HG03565 (cell line): Measurements from ENCODE around the gene NOC4L.
"Not testable (repeated sequence)": the region's sequence is repeated elsewhere in the genome, so short reads cannot be mapped to it uniquely, and the experiment has no call there.

ENCODE experiments used
- ATAC-seq: cut with Tn5 transposase; IDR thresholded peaks from one replicate; pipeline ENCODE4 v1.9.1; 2021; ENCODE audit warnings: mild to moderate bottlenecking, moderate library complexity; ENCODE audit not compliant: unreplicated experiment

The NOC4L gene

DNA sequence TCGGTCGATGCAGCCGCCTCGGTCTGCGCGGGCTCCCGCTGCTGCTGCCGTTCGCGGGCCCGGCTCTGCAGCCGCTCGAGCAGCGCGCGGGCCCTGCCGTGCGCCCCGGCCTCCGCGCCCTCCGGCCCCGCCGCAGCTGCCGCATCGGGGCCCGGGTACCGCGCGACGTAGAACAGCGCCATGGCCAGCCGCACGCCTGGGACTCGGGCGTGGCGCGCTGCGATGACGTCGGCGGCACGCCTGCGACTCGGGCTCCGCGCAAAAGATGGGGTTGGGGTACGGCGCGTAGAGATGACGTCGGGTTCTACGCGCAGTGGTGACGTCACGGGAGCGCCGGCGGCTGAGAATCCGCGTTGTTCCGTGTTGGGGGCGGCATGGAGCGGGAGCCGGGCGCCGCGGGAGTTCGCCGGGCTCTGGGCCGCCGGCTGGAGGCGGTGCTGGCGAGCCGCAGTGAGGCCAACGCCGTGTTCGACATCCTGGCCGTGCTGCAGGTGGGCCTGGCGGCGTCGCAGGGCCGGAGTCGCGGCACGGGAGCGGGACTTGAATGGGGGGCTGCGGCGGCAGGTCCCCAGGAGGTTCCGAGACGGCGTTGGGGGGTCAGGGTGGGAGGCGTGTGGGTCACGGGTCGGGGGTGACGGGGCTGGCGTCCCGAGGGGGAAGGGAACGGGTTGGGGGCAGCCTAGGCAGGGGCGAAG lies at the start of gene NOC4L, which contains the start of gene DDX51:
TSS of gene NOC4L (plus strand) at position 343 of the 695 bp plus-strand sequence. CDS start at position 375, 32 bp downstream.
TSS of gene DDX51 (minus strand) at position 205 of the 695 bp plus-strand sequence. CDS start at position 182, 23 bp downstream.
- ATAC-seq, result peak; percentile 88

DNA sequence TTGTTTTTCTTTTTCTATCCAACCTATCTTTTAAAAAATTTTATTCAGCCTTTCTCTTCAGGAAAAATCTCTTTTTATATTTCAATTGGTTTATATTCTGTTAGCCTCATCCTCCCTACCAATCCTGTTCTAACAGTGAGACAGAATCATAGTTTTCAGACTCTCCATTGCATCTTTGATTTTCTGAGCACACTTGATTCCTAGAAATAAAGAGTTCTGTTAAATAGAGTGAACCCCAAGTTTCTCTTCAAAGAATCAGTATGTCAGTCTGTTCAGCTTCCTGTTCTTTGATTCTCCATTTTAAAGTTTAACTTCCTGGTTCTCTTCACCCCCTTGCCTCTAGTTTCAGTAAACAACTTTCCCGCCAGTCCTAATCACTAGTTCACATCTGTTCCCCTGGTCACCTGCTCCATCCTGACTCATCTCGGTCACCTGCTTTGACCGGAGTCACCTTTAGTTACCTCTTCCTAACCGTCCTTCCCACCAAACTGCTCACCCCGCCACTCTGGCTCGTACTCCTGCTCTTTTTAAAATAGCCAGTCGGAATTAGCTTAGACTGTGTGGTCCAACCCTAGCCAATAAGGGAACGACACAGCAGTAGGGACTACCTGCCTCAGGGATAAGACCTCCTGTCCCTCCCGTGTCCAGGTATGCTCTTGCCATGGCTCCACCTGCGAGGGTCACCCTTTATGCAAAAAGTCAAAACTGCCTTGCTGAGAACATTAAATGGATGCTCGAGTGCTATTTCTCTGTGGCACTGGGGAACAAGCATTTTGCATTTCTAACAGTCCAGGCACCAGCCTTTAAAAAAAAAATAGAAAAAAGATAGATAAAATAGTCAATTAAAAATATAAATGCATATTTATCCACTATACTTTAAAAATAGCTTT lies 48.5 kb upstream of the NOC4L start:
- ATAC-seq, result no peak

DNA sequence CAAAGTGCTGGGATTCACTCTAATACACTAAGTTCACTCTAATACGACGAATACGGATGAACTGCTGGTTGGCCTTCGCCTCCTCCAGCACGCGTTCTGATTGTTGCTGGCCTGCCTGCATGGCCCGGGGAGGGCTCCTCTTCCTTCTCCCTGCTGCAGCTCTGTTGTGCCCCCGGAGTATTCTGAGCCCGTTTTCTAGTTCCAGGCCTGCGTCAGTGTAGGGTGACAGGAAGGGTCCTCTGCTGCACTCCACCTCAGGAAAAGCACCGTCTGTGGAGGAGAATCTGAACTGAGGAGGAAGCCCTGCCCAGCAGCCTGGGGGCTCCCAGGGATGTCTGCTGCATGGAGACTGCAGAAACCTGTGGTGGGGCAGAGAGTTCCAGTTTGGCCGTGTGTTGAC lies 44.5 kb upstream of the NOC4L start:
- no peak for ATAC-seq

DNA sequence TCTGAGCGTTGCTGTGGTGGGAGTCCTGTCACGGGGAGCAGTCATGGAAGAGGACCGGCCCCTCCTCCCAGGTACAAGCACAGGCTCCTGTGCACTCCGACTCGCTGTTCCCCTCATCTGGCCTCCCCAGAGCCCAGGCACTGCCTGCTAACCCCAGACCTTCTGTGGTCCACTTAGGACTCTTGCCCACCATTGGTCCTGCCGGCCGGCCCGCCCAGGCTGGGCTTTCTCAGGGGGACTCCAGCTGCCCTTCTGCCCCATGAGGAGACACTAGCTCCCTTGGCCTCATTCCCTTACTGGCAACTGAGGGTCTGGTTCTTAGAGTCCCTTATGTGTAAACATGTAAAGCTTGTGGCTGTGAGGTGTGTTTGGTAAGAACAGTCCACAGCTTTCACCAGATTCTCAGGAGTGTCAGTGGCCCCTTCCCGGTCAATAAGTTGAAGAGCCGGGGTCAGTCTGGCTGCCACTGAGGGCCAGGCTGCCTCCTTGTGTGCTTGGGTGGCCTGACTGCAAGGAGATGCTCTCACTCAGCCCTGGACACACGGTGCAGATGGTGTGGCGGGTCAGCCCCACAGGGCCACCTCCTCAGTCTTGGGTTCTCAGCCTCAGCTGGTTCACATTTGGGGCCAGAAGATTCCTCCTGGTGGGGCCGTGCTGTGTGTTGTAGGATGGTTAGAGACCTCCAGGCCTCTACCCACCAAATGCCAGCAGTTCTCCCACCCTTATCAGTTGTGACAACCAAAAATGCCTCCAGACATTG lies 43.8 kb upstream of the NOC4L start:
- ATAC-seq, result no peak

DNA sequence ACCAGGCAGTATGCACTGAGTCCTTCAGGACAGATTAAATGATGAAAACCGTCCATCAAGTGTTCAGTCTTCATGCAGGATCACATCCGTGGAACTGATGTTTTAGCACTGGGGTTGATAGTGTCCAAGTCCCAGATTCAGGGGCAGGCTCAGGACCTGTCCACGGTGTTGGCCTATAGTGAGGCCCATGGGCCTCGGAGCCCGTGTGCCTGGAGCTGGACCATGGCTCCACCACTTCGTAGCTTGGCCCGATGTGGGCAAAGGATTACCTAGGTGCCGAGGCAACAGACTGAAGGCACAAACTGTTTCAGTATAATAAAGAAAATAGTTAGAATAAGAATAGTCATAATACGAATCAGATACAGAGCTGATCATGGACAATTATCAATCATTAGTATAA lies 42.0 kb upstream of the NOC4L start:
- no peak for ATAC-seq

DNA sequence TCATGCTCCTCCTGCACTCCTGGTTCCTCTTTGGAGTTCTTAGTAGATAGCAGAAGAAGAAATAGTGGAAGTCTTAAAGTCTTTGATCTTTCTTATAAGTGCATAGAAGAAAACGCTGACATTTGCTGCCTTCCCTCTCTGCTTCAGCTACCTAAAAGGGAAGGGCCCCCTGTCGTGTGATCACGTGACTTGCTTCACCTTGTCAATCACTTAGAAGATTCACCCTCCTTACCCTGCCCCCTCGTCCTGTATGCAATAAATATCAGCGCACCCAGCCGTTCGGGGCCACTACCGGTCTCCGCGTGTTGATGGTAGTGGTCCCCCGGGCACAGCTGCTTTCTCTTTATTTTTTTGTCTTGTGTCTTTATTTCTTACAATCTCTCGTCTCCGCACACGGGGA lies 41.2 kb upstream of the NOC4L start:
- not testable (repeated sequence) for ATAC-seq

DNA sequence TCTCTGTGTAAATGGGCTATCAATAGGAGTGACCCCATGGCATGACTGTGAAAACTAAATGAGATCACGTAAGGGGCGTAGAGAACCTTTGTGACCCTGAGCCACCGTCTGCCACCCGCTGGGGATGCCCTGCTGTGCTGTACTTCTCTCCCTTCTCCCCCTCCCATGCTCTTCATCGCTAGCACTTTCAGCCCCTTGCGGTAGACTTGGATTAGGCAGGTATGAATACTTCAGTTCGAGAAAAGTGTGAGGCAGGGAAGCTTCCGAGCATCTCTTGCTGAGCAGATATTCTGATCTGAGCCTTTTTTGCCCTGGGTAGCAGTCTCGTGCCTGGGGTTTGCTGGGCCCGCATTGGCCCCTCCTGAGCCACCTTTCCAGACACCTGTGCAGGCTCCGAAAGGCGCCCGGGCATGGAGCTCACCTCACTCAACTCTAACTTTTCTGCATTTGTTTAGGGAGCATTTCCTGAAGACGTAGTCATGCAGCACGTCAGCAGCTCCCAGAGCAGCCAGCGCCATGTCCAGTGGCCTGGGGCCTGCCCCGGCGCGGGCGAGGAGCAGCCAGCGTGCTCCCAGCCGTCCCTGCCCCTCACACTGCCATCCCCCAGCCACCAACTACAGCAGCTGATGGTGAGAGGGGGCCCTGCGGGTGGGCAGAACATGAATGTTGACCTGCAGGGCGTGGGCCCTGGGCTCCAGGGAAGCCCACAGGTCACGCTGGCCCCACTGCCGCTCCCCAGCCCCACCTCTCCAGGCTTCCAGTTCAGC lies 40.5 kb upstream of the NOC4L start:
- ATAC-seq, result no peak

DNA sequence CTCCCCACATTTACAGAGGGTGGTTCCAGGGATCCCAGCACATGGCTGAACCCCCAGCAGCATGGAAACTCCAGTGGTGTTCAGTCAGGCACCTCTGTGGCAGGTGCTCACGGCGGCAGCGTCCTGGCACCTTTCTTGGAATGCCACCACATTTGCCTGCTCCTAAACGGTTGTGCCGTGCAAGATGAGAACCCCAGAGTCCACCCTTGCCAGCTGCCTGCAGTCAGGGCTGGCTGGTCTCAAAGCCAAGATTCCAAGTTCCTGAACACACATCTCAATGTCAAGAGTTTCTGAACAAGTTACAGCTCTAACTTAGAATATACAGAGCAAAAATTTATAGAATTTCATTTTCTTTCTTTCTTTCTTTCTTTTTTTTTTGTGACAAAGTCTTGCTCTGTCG lies 38.8 kb upstream of the NOC4L start:
- ATAC-seq, result no peak

DNA sequence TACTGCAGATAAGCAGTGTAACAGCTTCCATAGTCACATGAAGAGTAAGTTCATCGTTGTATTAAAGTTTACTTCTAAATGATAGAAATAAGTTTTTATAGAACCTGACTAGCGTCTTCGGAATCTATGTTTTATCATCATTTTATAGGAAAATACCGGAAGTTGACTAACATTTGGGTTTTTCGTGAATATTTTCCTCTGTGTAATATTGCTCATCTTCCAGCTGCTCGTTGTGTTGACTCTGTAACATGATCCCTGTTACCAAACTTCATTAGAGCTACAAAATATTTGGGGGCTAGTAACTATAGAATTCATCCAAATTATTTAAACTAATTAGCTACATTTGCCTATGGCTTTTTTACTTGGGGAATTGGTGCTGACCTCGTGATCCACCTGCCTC lies 37.3 kb upstream of the NOC4L start:
- ATAC-seq, result no peak

DNA sequence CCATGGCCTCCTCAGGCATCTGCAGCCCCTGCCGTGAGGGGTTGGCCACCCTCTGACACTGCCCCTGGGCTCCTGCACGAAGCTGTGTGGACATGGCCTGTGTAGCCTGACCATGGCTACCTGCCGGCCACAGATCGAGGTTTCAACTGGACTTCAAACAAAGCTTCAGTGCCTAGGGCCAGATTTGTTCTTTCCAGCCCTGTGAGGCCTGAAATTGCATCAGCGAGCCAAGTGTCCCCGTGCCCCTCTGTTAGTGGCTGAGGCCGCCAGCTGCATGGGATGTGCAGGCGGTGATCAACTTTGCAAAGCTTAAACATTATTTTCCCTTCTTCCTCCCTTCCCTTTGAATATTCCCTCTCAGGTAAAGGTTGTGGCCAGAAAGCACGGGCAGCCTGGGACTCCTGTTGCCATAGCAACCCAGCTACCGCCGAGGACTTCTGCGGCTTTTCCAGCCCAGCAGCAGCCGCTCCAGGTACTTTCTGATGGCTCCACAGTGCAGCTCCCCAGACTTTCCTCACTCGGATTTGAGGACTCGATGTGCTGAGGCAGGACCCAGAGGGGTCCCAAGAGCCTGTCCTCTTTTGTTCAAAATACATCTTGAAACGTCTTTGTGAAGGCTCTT lies 35.9 kb upstream of the NOC4L start:
- ATAC-seq, result no peak

DNA sequence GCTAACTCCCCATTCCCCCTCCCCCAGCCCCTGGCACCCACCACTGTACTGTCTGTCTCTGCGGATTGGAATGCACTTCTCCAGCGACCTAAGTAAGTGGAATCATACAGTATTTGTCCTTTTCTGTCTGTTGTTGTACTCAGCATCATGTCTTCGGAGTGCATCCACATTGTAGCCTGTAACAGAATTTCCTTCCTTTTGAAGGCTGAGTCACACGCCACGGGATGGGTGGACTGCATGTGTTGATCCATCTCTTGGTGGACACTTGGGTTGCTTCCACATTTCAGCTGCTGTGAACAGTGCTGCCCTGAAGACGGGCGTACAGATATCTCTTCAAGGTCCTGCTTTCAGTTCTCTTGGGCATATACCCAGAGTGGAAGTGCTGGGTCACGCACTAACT lies 34.5 kb upstream of the NOC4L start:
- ATAC-seq, result no peak

DNA sequence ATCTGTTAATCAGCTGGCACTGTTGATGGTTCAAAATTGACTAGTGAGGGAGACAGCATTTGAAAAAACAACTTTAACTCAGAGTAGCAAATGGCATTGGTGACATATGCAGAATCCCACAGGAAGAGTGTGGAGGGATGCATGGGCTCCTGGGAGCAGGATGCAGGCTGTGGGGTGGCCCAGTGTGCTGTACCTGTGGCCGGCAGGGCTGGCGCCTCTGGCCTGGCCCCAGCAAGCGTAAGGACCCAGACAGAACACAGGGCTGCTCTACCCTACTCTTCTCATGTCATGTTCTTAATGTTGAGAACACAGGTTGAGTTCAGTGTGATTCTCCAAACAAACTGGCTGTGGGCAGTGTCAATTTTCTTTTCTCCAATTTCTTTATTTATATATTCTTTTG lies 33.6 kb upstream of the NOC4L start:
- no peak for ATAC-seq

DNA sequence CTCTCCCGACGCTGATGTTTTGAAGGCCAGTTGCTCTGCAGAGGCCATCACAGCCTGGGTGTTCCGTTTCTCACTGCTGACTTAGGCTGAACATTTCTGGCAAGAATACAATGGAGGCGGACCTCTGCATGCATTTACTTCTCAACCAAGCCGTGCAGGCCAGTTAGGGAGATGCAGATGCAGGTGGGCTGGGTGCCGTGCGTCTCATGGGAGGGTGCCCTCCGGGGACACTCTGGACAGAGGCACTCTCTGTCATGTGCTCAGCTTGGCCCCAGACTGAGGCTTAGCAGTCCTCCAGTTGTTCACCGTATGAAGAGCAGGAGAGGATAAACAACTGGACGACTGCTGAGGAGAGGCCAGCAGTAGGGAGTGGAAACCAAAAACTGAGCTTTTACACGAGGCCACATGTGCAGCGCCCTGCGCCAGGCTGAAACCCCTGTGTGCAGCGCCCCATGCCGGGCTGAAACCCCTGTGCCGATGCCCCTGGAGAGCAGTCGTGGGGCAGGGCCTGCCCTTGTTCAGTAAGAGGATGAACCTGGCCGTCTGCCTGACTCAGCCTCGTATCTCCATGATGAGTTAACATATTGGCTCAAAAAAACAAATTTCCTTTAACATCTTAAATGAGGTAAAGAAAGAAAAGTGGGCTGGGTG lies 32.5 kb upstream of the NOC4L start:
- no peak for ATAC-seq

DNA sequence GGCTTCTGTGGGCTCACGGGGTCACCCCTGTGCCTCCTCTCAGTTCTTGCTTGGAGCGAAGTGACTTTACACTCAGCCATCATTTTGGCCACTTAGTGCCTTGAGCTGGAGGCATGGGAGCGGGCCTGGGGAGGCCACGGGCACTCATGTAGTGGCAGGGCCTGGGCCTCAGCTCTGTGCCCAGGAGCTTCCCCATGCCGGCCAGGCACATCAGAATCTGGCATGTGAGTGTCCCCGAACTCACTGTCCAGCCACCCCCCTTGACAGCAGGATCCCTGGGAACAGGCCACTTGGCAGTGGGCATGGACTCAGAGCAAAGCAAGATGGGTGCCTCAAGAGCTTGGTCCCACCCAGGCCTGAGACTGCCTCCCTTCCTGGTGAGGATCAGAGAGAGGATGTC lies 29.6 kb upstream of the NOC4L start:
- ATAC-seq, result no peak

DNA sequence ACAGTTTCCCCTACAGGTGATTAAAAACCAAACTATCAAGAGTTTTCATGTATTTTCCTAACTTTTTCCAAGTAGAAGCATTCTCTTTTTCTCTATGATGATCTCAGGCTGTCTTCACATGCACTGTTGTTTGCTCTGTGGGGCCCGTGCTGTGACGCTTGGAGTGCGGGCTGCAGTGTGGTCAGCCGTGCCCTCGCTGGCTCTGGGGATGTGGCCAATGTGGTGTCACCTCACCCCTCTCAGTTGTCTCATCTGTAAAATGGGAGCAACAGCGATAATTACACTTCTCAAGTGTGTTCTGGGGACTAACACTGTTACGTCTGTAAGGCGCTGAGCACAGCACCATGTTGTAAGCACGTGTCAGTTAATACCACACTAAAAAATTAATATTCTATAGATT lies 28.8 kb upstream of the NOC4L start:
- no peak for ATAC-seq

DNA sequence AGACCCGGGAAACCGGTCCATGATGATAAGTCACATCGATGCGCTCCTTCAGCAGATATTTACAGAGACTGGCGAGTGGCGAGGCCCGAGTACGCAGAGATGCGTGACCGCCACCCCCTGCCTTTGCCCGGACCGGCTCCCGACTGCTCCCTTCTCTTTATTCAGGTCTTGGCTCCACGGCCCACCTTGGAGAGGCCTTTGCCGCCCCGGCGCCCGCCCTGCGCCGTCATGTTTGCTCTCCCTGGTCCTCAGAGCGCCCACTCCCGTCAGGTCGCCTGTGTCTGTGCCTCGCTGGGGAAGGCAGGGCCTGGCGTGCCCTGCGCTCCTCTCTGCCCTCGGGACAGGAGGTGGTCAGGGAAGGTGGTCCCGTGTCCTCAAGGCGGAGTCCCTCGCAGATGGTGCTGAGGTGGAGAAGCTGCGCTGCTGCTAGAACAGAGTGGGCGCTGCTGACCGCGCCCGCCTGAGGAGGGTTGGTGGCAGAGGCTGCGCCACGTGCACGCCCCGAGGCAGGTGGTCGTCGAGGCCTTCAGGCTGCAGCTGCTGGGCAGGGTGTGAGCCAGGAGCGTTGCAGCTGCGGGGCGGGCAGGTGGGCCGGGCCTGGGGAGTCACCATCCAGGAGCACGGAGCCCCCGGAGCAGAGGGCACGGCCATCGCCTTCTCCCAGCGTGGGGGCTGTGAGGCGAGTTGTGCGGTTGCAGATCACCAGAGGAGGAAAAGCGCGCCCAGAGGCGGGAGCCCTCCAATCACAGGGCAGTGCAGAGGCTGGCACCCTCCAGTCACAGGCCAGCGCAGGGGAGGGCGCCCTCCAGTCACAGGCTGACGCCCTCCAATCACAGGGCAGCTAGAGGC lies 27.3 kb upstream of the NOC4L start:
- ATAC-seq, result no peak

DNA sequence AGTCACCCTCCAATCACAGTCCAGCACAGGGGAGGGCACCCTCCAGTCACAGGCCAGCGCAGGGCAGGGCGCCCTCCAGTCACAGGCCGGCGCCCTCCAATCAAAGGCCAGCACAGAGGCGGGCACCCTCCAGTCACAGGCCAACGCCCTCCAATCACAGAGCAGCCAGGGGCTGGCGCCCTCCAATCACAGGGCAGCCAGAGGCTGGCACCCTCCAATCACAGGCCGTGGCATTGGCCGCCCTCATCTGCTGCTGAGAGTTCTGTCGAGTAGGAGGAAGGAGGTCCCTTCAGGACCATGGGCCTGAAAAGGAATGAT lies 26.7 kb upstream of the NOC4L start:
- ATAC-seq, result no peak

DNA sequence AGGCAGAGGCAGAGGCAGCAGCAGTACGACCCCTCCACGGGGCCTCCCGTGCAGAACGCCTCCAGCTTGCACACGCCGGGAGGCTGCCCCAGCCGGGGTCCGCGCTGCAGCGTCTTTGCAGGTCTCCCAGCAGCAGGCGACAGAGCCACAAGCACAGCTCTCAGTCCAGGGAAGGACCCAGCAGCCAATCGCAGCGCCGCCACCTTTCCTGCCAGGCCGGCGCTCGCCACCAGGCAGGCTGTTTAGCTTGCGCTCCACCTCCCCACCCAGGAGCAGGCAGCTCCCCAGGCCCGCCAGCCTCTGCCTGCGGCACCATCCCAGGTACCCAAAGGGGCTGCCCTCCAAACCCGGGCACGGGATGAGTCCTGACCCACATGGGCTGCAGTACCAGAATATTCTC lies 25.4 kb upstream of the NOC4L start:
- no peak for ATAC-seq

DNA sequence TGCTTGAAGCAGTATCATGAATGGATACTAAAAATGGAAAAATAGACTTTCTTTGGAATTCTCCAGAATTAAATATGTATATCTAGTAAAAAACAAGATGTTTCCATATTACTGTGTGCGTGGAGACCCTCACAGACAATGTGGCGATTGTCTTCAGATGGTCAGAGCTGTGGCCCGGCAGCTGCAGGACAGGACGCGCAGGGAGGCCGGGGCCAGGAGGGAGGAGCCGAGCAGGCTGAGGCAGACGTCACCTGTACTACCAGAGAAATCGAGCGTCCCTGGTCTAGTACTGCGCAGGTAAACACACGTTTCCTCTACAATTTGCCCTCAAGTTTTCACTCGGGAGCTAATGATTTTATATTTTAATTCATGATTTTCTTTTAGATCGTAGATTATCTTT lies 23.0 kb upstream of the NOC4L start:
- ATAC-seq, result no peak
